NCI-H2227 (cell line): ENCODE results near the gene RTF2.

Experiments used
- DNase-seq: peaks from one replicate; lab custom pipeline; 2025; ENCODE audit not compliant: unreplicated experiment; lab: John Stamatoyannopoulos, UW

The RTF2 gene

GRCh38 chr20:56437196-56437960 lies 31.0 kb upstream of the RTF2 start:
- no peak for DNase-seq

GRCh38 chr20:56438284-56438683 lies 30.1 kb upstream of the RTF2 start:
- no peak for DNase-seq

GRCh38 chr20:56439771-56440291 lies 28.6 kb upstream of the RTF2 start:
- DNase-seq, result no peak

- DNase-seq, result no peak
These were observed 27.9 kb upstream of the RTF2 start for GRCh38 chr20:56440346-56441007.

GRCh38 chr20:56442389-56443365 lies 25.8 kb upstream of the RTF2 start:
- DNase-seq, result no peak

GRCh38 chr20:56443654-56444540 lies 24.5 kb upstream of the RTF2 start:
- peak; percentile 27 for DNase-seq

- DNase-seq, result no peak
These were observed 23.3 kb upstream of the RTF2 start for GRCh38 chr20:56445130-56445529.

- DNase-seq, result no peak
These were observed 22.9 kb upstream of the RTF2 start for GRCh38 chr20:56445540-56445939.

- DNase-seq, result no peak
These were observed 21.2 kb upstream of the RTF2 start for GRCh38 chr20:56447227-56447626.

GRCh38 chr20:56449459-56449858 lies 19.0 kb upstream of the RTF2 start:
- DNase-seq, result no peak

- DNase-seq, result no peak
These were observed 17.2 kb upstream of the RTF2 start for GRCh38 chr20:56451056-56451765.

GRCh38 chr20:56453352-56453751 lies 15.1 kb upstream of the RTF2 start:
- no peak for DNase-seq

GRCh38 chr20:56454754-56455153 lies 13.7 kb upstream of the RTF2 start:
- no peak for DNase-seq

- DNase-seq, result peak; percentile 40
These were observed 10.1 kb upstream of the RTF2 start for GRCh38 chr20:56458206-56458821.

GRCh38 chr20:56460459-56460858 lies 8.0 kb upstream of the RTF2 start:
- DNase-seq, result no peak

- DNase-seq, result no peak
These were observed 6.9 kb upstream of the RTF2 start for GRCh38 chr20:56461576-56461975.

GRCh38 chr20:56463428-56463827 lies 5.0 kb upstream of the RTF2 start:
- DNase-seq, result no peak

- no peak for DNase-seq
These were observed 2.4 kb upstream of the RTF2 start for GRCh38 chr20:56465997-56466396.

GRCh38 chr20:56467968-56468315 lies 485 bp upstream of the RTF2 start:
- DNase-seq, result no peak
